Raji (cell line): ENCODE measurements around the gene PER1.
A peak's percentile ranks its signal among the peaks of the same experiment; 100 is the strongest.

Source experiments
- POLR2A ChIP-seq: IDR thresholded peaks from 2 replicates; pipeline ENCODE4 v1.6.1; 2011; ENCODE audit warnings: low read depth, low read length, control low read depth; ENCODE audit not compliant: insufficient read depth

Gene PER1

DNA sequence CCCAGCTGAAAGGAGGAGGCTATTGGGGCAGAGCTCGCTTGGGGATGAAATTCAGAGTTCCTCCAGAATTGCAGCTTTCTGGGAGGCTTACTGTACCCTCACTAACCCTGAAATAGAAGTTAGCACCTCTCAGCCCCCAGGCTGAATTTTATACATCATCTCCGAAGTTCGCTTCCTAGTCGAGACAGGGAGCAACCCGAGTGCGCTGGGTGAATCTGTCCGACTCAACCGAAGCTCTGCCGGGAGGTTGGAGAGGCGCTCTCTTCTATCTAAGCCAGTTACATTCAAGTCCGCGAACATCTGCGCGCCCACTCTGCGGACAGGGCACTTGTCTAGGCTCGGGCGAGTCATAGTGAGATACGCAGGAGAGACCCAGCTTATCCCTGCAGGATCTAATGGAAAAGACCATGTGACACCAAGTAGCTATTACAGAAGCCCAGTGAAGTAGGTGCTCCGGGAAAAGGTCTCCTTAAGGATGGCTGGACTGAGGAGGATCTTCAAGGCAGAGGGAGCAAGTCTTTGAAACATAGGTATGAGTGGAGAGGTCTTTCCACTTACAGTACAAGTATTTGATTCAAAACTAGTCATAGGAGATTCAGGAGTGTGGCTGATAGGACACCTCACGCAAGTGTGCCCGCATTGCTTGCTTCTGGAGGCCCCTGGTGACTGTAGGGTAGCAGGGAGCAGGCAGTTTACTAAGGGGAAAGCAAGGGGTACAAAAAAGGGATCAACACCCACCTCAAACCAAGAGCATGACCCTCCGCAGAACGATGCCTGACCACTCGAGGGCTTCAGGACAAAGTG, 27.7 kb downstream of the PER1 start:
- TF ChIP-seq POLR2A: no peak

- TF ChIP-seq POLR2A: no peak
Observed at GRCh38 chr17:8123695-8124349, 28.4 kb downstream of the PER1 start, which contains the start of gene HES7. Gene HES7 (minus strand): TSS chr17:8124106. CDS start chr17:8124084, 22 bp downstream.

DNA sequence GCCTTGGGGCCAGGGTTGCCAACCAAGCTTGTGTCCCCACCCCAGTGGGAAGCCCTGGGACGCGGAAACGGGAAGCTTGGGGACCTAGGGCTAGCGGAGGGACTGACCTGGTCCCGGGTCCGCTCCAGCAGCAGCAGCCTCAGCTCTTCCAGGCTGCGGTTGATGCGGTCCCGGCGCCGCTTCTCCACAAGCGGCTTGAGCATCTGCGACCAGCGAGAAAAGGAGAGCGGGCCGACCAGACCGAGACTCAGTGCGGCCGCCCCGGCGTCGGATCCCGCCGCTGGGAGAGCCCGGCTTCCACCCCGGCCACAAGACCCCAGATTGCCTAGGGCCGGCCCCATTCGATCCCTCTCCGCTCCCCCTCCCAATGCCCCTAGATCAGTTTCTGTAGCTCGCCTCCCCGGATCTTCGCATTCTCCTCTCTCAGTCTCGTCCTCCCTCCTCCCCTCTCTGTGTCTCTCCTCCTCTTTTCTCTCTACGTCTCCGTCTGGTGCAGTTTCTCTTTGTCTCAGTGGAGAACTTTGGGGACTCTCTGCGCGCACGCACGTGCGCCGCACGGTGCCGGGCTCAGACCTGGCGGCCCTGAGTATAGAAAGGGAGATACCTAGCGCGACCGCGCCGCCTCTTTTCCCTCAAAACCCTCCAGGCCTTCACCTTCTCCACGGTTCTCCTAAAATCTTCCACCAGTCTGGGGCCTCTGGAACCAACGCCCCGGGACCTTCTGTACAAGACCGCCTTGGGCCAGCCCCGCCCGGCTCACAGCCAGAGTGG, 29.1 kb downstream of the PER1 start:
- no peak for TF ChIP-seq POLR2A

DNA sequence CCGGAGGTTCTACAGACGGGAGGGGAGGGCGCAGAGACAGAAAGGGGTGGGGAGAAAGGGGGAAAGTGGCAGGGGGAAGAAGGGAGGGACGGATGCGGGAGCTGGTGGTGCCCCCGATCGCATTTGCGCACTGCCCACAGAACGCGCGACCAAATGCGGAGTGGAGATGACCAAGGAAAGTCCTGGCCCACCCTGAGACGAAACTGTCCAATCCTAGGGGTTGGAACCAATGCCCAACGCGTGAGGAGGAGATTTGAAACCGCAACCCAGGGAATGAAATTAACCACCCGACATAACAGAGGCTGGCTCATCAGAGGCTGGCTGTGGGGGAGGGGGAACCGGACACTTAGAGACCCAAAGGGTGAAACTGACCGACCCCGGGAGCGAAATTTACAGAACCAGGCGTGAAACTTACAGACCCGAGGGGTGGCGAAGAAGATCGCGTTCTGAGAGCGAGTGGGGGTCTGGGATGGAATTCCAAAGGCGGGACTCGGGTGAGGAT, 29.7 kb downstream of the PER1 start:
- TF ChIP-seq POLR2A: no peak

DNA sequence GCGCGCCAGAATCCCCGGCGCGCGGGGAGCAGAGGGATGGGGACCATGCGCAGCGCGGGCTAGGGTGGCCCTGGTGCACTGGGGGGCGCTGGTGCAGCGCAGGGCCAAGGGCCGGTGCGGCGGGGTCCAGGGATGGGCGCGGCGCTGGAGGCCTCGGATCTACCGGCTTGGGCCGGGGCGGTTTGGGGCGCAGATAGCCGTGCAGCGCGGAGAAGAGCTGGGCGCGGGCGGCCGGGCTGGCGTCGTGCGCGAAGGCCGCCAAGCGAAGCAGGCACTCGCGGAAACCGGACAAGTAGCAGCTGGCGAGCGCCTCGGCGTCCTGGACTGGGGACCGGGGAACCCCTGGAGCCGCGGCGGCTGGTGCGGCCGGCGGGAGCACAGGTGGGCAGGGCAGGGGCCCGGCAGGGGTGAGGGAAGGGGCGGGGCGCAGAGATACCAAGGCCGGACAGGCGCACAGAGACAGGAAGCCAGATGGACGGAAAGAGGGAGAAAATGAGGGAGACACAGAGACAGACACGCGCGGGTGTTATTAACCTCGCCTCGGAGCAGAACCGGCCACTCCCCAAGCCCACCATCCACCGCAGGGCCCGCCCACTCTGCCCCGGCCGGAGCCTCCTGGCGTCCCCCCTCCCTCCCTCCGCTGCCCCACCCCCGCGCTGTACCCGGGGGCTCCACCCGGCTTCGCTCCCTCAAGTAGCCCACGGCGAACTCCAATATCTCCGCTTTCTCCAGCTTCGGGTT, 30.4 kb downstream of the PER1 start:
- peak; percentile 24; the same call in 1 of the 2 replicates for TF ChIP-seq POLR2A

DNA sequence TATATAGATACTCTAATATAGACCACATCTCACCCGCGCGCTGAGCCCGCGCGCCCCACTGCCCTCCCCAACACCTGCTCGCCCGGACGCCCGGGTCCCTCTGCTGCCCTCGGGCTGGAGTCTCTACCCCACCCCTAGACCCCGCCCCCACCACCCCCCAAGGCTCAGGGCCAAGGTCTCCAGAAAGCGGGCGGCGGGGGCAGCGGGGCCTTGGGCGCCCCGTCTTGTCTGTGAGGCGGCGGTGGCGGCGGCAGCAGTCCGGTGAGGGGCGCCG, 30.9 kb downstream of the PER1 start:
- TF ChIP-seq POLR2A: no peak

- TF ChIP-seq POLR2A: peak; percentile 41; the same call in 1 of the 2 replicates
Observed at GRCh38 chr17:8120520-8121406, 31.4 kb downstream of the PER1 start.

GRCh38 chr17:8119581-8120519, 32.4 kb downstream of the PER1 start:
- no peak for TF ChIP-seq POLR2A

DNA sequence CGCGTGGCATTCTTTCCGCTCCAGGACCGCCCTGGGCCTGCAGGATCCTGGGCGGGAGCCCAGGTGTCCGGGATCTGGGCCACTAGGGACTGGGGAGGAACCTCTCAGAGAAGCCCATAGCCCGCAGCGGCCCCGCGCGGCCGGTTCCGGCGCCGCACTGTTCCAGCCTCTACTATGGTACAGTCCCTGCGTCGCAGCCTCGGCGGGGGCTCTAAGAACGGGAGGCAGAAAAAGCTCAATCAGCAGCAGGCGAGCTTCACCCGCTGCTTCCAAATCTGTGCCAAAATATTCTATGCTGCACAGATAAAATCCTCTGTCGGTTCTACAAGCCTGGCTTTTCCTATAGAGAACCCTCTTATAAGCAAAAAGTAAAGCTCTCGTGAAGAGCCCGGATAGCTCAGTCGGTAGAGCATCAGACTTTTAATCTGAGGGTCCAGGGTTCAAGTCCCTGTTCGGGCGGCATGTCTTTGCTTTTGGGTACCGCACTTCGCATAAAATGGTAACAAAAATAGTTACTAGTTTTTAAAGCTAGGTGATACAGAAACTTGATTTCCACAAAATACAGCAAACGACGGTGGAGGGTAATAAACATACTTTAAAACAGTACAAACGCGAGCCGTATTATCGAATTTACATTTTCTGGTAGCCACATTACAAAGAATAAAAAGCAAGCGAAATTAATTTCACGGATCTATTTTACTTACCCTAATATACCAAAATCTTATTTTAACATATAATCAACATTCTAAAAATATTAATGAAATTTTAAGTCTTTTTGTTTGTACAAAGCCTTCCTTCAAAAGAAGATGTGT, 33.2 kb downstream of the PER1 start:
- TF ChIP-seq POLR2A: 0 out of 2 replicates have a peak, but pooled peaks have one; percentile 28

GRCh38 chr17:8117980-8118768, 34.0 kb downstream of the PER1 start, which contains the start of gene ALOXE3:
Gene ALOXE3 (minus strand): TSS chr17:8118514. CDS start chr17:8117990, 524 bp downstream.
- TF ChIP-seq POLR2A: no peak

DNA sequence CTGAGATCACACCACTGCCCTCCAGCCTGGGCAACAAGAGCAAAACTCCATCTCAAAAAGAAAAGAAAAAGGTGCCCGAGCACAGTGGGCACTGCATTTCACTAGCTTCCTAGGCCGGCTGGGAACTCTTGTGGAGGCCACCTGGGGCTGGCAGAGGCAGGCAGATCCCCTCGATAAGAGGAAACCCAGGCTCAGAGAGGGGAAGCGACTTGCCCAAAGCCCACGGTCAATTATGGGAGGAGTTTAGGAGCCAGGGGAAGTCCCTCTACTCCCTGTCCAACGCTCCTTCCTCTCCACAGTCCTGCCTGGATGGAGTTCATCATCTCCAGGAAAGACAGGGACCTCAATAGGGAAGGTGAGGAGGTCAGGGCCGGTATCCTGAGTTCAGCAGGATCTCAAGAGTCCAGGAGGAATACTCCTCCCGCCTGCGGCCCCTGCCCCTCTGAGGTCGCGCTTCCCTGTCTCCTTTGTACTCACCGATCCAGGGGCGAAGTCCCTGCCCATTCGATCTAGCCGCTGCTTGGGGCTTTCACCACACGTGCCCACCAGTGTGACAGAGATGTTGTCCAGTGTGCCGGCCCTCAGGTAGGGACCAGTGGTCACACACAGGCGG, 34.7 kb downstream of the PER1 start:
- TF ChIP-seq POLR2A: no peak
